ENCODE measurements around the gene SHISA3.

Gene SHISA3

GRCh38 chr4:42392436-42392835 lies 4.9 kb upstream of the SHISA3 start:
- no peak for DNase-seq

GRCh38 chr4:42395595-42395994 lies 1.7 kb upstream of the SHISA3 start:
- no peak for DNase-seq

GRCh38 chr4:42396361-42396751 lies 932 bp upstream of the SHISA3 start:
- no peak for DNase-seq

- no peak for DNase-seq
Measured at GRCh38 chr4:42397635-42398170, 415 bp downstream of the SHISA3 start.

GRCh38 chr4:42398171-42398870 lies 1.0 kb downstream of the SHISA3 start:
- DNase-seq, result peak; percentile 86

- peak; percentile 56 for DNase-seq
Measured at GRCh38 chr4:42398871-42399331, 1.6 kb downstream of the SHISA3 start.

GRCh38 chr4:42399393-42399792 lies 2.1 kb downstream of the SHISA3 start:
- DNase-seq, result no peak

- no peak for DNase-seq
Measured at GRCh38 chr4:42401171-42401570, 3.9 kb downstream of the SHISA3 start.

- DNase-seq, result no peak
Measured at GRCh38 chr4:42404001-42404400, 6.7 kb downstream of the SHISA3 start.

GRCh38 chr4:42410446-42410845 lies 13.2 kb downstream of the SHISA3 start:
- DNase-seq, result no peak

- no peak for DNase-seq
Measured at GRCh38 chr4:42411803-42412202, 14.5 kb downstream of the SHISA3 start.

GRCh38 chr4:42412251-42412650 lies 15.0 kb downstream of the SHISA3 start:
- no peak for DNase-seq

GRCh38 chr4:42415281-42415680 lies 18.0 kb downstream of the SHISA3 start:
- no peak for DNase-seq

- no peak for DNase-seq
Measured at GRCh38 chr4:42416017-42416416, 18.7 kb downstream of the SHISA3 start.

- no peak for DNase-seq
Measured at GRCh38 chr4:42417550-42417949, 20.3 kb downstream of the SHISA3 start.

- no peak for DNase-seq
Measured at GRCh38 chr4:42420140-42420539, 22.9 kb downstream of the SHISA3 start.

- no peak for DNase-seq
Measured at GRCh38 chr4:42425146-42426065, 28.1 kb downstream of the SHISA3 start.

GRCh38 chr4:42428036-42428435 lies 30.7 kb downstream of the SHISA3 start:
- DNase-seq, result no peak

- no peak for DNase-seq
Measured at GRCh38 chr4:42436928-42437565, 39.8 kb downstream of the SHISA3 start.

GRCh38 chr4:42440083-42440482 lies 42.8 kb downstream of the SHISA3 start:
- no peak for DNase-seq

- DNase-seq, result no peak
Measured at GRCh38 chr4:42442601-42443000, 45.3 kb downstream of the SHISA3 start.

GRCh38 chr4:42445038-42445437 lies 47.8 kb downstream of the SHISA3 start:
- DNase-seq, result no peak

- DNase-seq, result no peak
Measured at GRCh38 chr4:42446823-42447222, 49.5 kb downstream of the SHISA3 start.
